ENCODE data around the gene VPS8.

- TF ChIP-seq CTCF (IDR thresholded peaks at IDR 0.05): no peak
- TF ChIP-seq POLR2A (IDR thresholded peaks at IDR 0.05): no peak
- no peak for TF ChIP-seq POLR2AphosphoS5 (IDR thresholded peaks at IDR 0.05)
Measured at GRCh38 chr3:185056908-185057307, 244.9 kb downstream of the VPS8 start.

Data from breast epithelium (tissue), 3 donors.